Lower lobe of right lung (tissue), 2 donors: ENCODE data around the gene DGKK. TPM values are rescaled to one million over a fixed set of nuclear protein-coding genes. Genes with fewer than 3 reads are reported as not detected.
"Not testable (repeated sequence)": the region's sequence is repeated elsewhere in the genome, so short reads cannot be mapped to it uniquely, and the experiment has no call there.

Experiments used
- ATAC-seq, 2 donors: fragments of 200-7000 bp; cut with Tn5 transposase; one replicate each; pipeline ENCODE4 v1.9.1; 2020 to 2022; ENCODE audit warnings: mild to moderate bottlenecking in 2 of 2, moderate library complexity in 2 of 2
- DNase-seq: peaks from one replicate; pipeline ENCODE4 v3.0.0-alpha.2; 2020
- H3K27ac ChIP-seq: fragments of 200-600 bp; one replicate; pipeline ENCODE4 v1.8.0; 2022
- H3K27me3 ChIP-seq: fragments of 200-600 bp; one replicate; pipeline ENCODE4 v1.8.0; 2022; ENCODE audit warnings: low read depth
- H3K36me3 ChIP-seq: fragments of 200-600 bp; one replicate; pipeline ENCODE4 v1.8.0; 2022; ENCODE audit warnings: mild to moderate bottlenecking
- H3K4me1 ChIP-seq: fragments of 200-600 bp; one replicate; pipeline ENCODE4 v1.8.0; 2022
- H3K4me3 ChIP-seq: fragments of 200-600 bp; one replicate; pipeline ENCODE4 v1.8.0; 2022; ENCODE audit warnings: mild to moderate bottlenecking
- H3K9me3 ChIP-seq: fragments of 200-600 bp; one replicate; pipeline ENCODE4 v1.8.0; 2022
- intact Hi-C: fragments of 100-400 bp; cut with DNase I; formaldehyde crosslinking; loops from one replicate; pipeline ENCODE4 v1.11.0; 2022
- total RNA-seq: library from RNA; stranded (reverse); fragmentation: NEBNext Ultra II Directional; extraction: Animal tissue kit (Norgen Biotek cat#: 25700); gene quantifications from one replicate; pipeline ENCODE4 v1.2.1, GENCODE V29; 2021
- TF ChIP-seq, protein P1 (sequence below): fragments of 200-600 bp; IDR thresholded peaks from one replicate; pipeline ENCODE4 v1.8.0; 2022; ENCODE audit warnings: antibody characterized with exemption, mild to moderate bottlenecking
- donor health status: DM: no; HTN: yes; CAD: no; lungs with severe emphysema.

The DGKK gene
- total RNA-seq, 1 donor from 2014 or later, result 0.21 TPM

DNA sequence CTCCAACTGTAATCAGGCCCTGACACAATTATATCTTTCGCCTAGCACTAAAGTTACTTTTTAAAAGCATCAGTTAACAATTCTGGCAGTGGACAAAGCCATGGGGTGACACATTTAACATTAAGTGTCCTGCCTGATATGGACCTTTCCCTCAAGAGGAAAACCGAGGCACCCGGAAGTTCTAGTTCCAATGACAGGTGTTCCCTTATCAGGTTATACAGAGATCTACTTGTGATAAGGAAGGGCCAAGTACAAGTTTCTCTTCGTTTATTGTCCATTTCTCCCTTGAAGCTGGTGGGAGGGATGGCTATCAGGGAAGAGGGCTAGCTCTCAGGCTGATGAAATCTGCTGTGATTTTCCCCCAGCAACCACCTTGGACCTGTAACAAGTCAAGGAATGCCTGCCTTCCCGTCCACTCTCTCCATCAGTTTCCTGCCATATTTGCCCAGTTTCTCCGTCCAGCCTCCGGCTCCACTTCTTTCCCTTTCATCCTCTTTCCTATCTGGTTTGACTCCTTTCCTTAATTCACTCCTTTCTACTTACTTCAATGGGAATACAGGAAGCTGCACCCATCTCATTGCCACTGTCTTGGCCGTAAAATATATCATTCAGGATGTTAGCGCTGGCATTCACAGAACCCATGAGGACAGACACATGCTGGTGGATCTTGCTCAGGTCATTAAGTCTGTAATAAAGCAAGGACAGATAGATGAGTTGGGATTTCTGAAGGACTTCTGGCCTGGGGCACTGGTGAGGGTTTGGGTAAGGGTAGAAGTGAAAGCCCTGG, 95.0 kb downstream of the DGKK start:
- DNase-seq (no peak), ATAC-seq (no peak)
- TF ChIP-seq, protein P1, sequence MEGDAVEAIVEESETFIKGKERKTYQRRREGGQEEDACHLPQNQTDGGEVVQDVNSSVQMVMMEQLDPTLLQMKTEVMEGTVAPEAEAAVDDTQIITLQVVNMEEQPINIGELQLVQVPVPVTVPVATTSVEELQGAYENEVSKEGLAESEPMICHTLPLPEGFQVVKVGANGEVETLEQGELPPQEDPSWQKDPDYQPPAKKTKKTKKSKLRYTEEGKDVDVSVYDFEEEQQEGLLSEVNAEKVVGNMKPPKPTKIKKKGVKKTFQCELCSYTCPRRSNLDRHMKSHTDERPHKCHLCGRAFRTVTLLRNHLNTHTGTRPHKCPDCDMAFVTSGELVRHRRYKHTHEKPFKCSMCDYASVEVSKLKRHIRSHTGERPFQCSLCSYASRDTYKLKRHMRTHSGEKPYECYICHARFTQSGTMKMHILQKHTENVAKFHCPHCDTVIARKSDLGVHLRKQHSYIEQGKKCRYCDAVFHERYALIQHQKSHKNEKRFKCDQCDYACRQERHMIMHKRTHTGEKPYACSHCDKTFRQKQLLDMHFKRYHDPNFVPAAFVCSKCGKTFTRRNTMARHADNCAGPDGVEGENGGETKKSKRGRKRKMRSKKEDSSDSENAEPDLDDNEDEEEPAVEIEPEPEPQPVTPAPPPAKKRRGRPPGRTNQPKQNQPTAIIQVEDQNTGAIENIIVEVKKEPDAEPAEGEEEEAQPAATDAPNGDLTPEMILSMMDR, result no peak
- H3K27ac ChIP-seq, result no peak overlapping the region
- intact Hi-C loops, result no loop called here
- no peaks in the 10 kb centered on the region for H3K4me1 ChIP-seq
- H3K4me3 ChIP-seq, result no peak overlapping the region
- no peaks in the 10 kb centered on the region for H3K9me3 ChIP-seq
- no peaks in the 10 kb centered on the region for H3K36me3 ChIP-seq
- H3K27me3 ChIP-seq, result no peaks in the 10 kb centered on the region

DNA sequence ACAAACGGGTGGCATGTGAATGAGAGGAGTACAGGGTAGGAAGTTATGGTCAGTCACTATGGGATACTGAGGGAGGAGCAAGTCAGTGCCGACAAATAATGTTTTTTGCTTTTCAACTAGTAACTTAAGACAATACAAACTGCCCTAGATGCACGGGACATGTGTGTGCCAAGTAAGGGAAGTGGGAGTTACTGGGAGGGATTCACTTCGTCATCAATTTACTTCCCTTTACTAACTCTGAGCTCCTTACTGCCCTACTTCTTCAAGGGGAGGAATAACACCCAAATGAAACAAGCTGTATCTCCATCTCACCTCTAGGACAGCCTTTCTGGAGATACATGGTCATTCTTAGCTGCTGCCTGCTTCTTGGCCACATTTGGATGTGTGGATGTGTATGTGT, 97.7 kb downstream of the DGKK start:
- no peak overlapping the region for H3K27ac ChIP-seq
- H3K36me3 ChIP-seq, result no peaks in the 10 kb centered on the region
- DNase-seq, result no peak
- no peaks in the 10 kb centered on the region for H3K4me1 ChIP-seq
- intact Hi-C loops, result no loop called here
- no peak for ATAC-seq
- no peak overlapping the region for H3K4me3 ChIP-seq
- H3K9me3 ChIP-seq, result no peaks in the 10 kb centered on the region
- TF ChIP-seq, protein P1, result no peak
- no peaks in the 10 kb centered on the region for H3K27me3 ChIP-seq

DNA sequence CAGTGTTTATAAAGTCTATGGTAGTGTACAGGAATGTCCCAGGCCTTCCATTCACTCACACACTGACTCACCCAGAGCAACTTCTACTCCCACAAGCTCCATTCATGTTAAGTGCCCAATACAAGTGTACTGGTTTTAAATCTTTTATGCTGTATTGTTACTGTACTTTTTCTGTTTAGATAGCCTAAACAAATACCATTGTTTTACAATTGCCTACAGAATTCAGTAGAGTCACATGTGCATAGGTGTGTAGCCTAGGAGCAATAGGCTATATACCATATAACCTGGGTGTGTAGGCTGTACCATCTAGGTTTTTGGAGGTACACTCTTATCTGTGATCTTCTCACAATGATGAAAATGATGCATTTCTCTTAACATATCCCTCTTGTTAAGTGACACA, 126.7 kb downstream of the DGKK start:
- no peaks in the 10 kb centered on the region for H3K9me3 ChIP-seq
- H3K36me3 ChIP-seq, result no peaks in the 10 kb centered on the region
- H3K4me3 ChIP-seq, result no peak overlapping the region
- intact Hi-C loops, result no loop called here
- no peaks in the 10 kb centered on the region for H3K27me3 ChIP-seq
- TF ChIP-seq, protein P1, result no peak
- no peak overlapping the region for H3K27ac ChIP-seq
- ATAC-seq, result no peak
- no peak for DNase-seq
- no peaks in the 10 kb centered on the region for H3K4me1 ChIP-seq

DNA sequence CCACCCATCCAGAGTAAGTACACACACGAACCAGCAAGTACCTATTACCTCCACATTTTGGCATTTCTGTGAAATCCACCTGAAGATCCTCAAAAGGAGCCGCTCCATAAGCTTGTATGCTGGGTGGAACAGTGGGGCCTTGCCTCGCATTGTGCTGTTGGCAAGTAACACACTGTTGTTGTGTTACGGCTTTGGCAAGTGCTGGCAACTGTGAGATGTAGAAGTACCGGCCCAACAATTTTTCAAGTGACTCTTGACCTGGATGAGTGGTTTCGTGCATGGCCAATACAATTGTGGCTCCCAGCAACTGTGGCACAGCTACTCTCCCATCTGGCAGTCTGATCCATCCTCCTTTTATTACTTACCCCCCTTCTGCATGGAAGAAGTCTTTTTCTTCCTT, 137.3 kb downstream of the DGKK start:
- Histone ChIP-seq H3K9me3 (no peaks in the 10 kb centered on the region), H3K4me3 (no peak overlapping the region), H3K27me3 (no peaks in the 10 kb centered on the region), H3K4me1 (no peaks in the 10 kb centered on the region), H3K36me3 (no peaks in the 10 kb centered on the region), H3K27ac (no peak overlapping the region)
- intact Hi-C loops, result no loop called here
- peak; percentile 74 to 75 for ATAC-seq
- TF ChIP-seq, protein P1, result no peak
- peak; percentile 46 for DNase-seq

DNA sequence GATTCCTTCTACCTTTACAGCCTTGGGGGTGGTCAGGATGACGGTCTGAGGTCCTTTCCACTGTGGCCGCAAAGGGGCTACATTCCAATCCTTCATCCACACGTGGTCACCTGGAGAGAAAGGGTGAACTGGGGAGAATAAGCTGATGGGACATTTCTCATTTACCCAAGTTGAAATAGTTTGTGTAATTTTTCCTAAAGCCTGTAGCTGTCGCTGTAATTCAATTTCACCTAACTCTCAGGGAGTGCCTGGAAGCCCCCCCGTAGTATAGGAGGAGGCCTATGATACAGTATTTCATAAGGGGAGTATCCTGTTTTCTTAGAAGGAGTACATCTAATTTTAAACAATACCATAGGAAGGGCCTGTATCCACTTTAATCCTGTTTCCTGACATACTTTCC, 138.0 kb downstream of the DGKK start:
- H3K36me3 ChIP-seq, intact Hi-C loops, DNase-seq, ATAC-seq, H3K27ac ChIP-seq, H3K4me1 ChIP-seq, H3K9me3 ChIP-seq, H3K4me3 ChIP-seq, H3K27me3 ChIP-seq: not testable (repeated sequence)

DNA sequence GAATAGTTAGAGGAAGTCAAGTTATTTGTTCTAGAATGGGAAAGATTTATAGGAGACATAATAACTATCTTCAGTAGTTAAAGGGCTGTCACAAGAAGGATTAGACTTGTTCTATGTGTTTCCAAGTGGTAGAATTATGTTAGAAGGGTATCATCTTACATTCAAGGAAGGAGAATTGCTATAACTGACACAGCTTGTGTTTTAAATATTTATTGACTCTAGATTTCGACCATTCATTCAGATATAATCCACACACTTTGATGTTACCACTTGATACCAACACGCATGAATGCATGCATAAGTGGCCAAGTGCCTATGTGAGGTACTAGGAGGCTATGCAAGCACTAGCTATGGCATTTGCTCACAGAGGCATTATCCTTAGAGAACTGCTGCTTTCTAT, 143.4 kb downstream of the DGKK start:
- Histone ChIP-seq H3K9me3 (no peaks in the 10 kb centered on the region), H3K36me3 (no peaks in the 10 kb centered on the region), H3K4me3 (no peak overlapping the region), H3K27me3 (no peaks in the 10 kb centered on the region), H3K27ac (no peak overlapping the region), H3K4me1 (no peaks in the 10 kb centered on the region)
- DNase-seq, result no peak
- TF ChIP-seq, protein P1, result no peak
- ATAC-seq, result no peak
- intact Hi-C loops, result no loop called here
